Amniotic stem cell (primary cell): ENCODE results near the gene PPL.
"Not testable (repeated sequence)": the region's sequence is repeated elsewhere in the genome, so short reads cannot be mapped to it uniquely, and the experiment has no call there.

Experiments
- DNase-seq: peaks from one replicate; lab custom pipeline; 2025; lab: John Stamatoyannopoulos, UW

Gene PPL

DNA sequence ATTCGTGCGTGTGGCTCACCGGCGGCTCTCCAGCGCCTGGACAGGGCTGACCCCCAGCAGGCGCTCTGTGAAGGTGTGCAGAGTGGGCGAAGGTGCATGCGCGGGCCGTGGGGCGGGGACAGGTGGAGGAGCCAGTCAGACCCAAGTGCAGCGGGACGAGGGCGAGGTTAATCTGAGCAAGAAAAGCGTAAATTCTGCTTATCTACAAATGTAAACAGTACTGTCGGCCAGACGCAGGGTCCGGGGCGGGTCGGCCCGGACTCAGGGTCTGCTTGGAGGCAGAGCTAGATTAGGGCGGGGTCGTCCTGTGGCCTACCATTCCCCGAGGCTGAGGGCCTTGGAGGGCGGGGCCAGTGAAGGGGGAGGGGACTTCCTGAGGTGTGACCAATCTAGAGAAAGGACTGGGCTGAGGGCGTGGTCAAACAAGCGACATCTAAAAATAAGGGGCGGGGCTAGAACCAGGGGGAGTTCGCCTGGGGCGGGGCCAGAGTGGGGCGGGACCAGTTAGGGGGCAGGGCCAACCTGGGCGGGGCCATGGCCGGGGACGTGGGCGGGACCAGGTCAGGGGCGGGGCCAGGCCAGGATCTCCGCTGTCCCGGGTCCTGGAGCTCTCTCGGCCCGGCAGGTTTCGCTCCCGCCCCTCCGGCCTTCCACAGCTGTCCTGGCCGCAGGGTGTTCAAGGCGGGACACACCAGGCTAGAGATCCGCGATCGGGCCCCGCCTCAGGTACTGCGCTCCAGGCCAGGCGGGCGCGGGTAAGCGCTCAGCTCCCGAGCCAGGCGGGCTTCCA lies 21.0 kb upstream of the PPL start, which contains the start of gene SEC14L5:
TSS of gene SEC14L5 (plus strand) at position 611 of the 790 bp plus-strand sequence. CDS start 994 bp downstream, outside the sequence.
- DNase-seq: peak; percentile 98

DNA sequence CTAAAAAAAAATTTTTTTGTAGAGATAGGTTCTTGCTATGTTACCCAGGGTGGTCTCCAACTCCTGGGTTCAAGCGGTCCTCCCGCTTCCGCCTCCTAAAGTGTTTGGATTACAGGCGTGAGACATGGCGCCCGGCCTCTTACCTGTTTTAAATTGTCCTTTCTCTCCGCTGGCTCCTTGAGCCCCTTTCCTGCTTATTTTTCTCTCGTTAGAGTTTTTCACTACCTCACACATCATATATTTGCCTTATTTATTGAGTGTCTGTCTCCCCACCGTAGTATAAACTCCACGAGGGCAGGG lies 20.4 kb upstream of the PPL start:
- no peak for DNase-seq

GRCh38 chr16:4954714-4955113 lies 17.8 kb upstream of the PPL start:
- no peak for DNase-seq

DNA sequence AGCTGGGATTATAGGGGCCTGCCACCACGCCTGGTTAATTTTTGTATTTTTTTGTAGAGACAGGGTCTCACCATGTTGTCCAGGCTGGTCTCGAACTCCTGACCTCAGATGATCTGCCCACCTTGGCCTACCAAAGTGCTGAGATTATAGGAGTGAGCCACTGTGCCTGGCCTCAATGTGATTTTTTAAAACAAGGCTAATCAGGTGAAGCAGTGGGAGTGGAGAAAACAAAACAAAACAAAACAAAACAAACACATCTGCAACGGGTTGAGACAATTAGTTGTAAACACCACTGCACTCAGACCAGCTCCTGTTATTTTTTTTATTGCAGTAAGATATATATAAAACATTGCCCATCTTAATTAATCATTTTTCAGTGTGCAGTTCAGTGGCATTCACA lies 14.6 kb upstream of the PPL start:
- not testable (repeated sequence) for DNase-seq

GRCh38 chr16:4949986-4950385 lies 13.0 kb upstream of the PPL start:
- no peak for DNase-seq

DNA sequence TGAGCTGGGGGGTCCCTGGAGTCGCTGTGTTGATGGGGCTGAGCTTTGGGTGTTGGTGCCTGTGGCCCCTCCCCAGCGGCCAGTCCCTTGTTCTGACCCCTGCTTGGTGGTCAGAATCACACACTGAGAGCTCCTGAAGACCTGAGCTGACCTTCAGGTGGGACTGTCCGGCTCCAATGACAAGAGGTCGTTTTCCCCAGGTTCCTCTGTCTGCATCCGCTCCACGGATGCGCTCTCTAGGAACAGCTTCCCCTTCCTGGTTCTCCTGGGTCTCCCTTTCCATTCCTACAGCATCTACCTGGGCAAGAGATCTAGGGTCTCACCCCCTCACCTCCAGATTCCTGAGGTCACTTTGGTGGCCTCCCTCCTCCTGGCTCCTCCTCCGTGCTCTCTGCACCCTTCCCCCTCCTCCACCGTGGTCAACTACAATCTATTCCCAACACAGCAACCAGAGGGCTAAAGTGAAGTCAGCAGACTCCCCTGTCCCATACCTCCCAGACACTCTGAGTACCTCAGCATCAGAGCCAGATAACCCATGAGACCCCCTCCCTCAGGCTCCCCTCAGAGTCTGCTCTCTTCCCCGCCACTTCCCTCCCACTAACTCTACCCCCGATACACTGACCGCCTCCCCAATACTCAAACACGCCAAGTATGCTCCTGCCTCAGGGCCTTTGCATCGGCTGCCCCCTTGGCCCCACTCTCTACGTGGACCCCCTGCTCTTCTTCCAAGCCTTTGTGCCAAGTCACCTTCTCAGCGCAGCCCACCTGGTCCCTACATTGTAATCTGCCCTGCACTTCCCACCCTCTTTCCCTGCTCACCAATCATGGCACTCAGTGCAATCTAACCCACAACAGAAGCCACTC lies 12.2 kb upstream of the PPL start:
- DNase-seq: no peak

DNA sequence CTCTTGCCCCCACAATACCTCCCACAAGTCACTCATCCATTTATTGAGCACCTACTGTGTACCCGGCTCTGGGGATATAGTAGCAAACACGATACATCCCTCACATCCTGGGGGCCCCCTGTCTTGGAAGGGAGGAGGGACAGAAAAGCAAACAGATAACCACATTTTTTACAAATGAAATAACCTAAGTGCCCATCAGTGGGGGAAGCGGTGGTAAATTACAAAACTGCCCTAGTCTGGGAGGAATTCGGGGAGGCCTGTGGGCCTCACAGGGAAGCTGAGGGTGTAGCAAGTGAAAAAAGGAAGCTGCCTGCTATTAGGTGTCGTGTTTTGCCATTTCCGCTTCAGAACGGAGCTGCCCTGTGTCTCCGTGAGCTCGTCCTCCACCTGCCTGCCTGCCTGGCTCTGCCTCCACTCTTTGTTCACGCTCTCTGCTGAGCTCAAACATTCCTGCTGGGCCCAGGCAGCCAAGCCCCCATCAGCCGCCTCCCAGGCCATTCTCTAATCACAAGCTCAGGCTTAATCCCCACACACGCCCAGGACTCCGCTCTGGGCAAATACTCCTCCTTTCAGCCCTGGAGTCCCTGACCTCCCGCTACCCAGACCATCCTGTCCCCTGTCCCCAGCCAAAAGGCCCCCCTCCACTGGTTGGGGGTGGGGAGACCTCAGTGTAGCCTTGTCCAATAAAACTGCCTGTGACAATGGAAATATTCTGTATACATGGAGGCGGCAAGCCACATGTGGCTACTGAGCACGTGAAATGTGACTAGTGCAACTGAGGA lies 11.0 kb upstream of the PPL start:
- DNase-seq: no peak

DNA sequence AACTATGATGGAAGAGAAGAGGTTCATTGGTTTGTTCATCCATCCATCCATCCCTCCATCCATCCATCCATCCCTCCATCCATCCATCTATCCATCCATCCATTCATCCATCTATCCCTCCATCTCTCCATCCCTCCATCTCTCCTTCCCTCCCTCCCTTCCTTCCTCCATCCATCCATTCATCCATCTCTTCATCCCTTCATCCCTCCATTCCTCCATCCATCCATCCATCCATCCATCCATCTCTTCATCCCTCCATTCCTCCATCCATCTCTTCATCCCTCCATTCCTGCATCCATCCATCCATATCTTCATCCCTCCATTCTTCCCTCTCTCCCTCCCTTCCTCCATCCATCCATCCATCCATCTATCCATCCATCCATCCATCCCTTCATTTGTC lies 10.0 kb upstream of the PPL start:
- DNase-seq: no peak

DNA sequence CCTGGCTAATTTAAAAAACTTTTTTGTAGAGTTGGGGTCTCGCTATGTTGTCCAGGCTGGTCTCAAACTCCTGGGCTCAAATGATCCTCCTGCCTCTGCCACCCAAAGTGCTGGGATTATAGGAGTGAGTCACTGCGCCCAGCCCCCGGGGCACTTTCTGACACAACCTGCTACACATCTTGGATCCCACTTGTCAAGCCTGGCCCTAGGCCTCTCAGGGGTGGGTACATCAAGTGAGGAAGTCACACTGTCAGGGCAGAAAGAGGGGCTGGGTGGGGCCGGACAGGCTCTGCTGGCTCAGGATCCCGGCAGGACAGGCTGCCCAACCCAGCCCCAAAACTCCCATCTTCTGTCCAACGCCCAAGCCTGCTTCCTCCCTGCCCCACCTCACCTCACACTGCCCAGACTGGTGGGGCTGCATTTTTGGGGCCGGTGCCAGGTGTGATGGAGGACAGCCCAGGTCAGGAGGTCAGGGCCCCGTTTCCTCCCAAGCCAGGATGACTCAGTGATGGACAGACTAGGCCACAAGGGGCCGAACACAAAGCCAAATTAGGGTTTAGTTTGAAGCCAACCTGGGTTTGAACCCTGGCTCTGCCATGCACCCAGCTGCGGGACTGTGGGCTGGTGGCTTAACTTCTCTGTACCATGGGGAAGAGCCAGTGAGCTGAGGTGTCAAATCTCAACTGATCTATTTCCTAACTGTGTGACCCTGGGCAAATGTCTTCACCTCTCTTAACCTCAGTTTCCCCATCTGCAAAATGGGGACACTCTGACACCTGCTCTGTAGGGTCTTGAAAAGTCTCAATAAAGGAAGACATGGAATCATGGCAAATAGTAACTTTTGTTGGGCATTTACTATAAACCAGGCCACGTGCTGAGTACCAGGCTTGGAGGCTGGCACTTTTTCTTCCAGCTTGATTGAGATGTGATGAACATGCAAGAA lies 8.9 kb upstream of the PPL start:
- DNase-seq: no peak

GRCh38 chr16:4944333-4945281 lies 7.7 kb upstream of the PPL start:
- peak; percentile 88 for DNase-seq

DNA sequence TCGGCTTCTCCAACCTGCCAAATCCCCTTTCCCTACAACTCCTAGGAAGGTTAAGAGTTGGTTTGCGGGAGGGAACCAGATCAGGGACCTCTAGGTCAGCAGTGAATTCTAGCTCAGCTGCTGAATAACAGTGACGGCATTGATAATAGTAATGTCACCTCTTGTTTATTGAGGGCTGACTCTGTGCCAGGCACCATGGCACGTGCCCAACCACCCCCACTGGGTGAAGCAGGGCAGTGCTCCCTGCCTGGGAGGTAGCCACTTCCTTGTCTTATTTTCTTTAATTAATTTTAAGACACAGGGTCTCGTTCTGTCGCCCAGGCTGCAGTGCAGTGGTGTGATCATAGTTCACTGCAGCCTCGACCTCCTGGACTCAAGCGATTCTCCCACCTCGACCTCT lies 5.5 kb upstream of the PPL start:
- no peak for DNase-seq

- no peak for DNase-seq
These were observed 3.8 kb upstream of the PPL start for GRCh38 chr16:4940719-4941118.

GRCh38 chr16:4938683-4939030 lies 1.7 kb upstream of the PPL start:
- no peak for DNase-seq

- DNase-seq: no peak
These were observed 1.1 kb upstream of the PPL start for GRCh38 chr16:4937782-4938682.

DNA sequence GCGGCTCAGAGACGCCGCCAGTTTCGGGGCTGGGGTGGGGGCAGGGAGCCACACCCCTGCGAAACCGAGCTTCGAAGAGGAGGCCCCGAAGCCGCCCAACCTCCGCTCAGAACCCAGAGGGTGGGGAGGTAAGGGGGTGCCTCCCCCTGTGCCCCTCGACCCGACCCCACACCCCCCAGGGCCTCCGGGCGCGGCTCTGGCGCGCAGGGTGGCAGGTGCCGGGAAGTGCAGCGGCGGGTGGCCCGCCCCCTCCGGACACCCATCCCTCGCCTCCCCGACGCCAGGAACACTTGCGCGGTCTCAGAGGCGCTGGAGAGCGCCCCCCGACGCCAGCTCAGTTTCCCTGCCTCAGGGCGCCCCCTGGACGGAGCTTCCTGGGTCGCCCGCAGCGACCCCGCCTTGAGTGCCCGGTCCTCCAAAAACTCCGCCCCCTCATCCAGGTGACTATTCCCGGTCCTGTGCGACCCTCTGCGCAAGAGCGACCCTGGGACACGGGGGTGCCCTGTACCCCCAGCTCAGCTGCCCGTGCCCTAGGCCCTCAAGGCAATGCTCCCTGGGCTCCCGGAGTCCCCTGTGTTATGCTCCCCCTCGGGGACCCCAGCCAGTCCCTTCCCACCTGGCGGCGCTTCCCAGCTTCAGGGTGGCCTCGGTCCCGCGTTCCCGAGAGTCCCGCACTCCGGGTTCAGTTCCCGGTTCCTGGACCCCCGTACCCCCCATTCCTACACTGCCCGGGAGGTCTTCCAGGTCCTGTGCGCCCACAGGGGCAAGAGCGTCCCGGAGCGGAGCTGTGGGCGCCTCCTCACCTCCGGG lies 562 bp downstream of the PPL start:
- no peak for DNase-seq

DNA sequence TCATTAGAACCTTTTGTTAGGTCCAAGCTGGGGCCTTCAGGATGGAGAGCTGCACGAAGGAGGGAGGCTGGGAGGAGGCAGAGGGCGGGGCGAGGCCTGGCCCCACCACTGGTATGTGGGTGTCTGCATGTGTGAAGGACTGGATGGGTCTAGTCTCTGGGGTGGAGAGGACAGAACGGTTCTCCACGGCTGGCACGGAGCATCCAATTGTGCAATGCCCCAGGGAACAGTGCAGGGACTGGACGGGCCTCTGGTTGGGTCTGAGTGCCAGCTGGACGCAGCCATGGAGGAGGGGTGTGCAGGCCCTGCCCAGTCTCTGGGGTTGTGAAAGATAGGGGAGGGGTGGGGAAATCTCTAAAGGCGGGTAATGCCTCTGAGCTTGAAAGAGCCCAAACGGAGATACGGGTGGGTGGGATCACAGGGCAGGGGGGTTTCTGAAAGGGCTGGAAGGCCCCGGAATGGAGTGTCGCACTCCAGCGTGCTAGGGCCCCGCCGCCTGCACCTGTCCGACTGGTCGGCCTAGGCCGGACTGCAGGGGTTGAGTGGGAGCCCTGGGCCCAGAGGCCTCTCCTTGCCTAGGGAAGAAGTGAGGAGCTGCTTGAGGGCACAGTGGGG lies 1.6 kb downstream of the PPL start:
- no peak for DNase-seq

DNA sequence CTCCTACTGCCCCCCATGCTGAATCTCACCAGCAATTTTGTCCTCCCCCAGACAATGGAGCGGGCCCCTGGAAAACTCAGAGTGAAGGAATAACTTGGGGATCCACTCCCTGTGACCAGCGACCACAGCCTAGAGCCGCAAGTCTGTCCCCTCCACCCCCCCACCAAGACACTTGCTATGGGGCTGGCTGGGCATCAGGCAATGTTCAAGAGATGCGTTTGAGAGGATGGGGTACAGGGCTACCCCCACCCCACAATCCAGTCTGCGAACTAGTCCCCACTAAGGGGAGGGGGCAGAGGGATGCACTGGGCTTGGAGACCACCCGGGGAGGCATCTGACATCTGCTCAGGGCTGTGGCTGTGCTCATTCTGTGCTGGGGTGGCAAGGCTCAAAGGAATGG lies 2.4 kb downstream of the PPL start:
- DNase-seq: no peak

DNA sequence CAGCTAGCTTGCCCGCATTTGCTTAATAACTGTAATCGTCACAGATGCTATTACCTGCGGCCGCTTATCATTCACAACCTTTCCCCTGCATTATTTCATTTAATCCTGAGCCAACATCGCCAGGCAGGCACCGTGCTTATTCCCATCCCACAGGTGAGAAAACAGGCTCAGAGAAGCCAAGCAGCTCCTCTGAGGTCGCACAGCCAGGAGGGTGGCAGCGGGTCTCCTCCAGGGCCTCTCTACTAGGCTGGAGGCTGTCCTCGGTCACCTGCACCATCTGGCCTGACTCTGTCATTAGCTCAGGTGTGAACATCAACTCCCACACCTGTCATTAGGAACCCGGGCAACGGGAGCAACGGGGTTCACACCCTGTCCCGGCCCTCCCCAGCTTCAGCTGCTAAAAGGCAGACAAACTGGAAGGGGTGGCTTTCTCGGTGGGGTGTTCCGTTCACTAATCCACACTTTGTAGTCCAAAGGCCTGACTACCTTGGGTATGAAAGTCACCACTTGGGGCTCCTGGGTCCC lies 3.0 kb downstream of the PPL start:
- no peak for DNase-seq
